Loucy (cell line): ENCODE measurements around the gene NOX1.

Experiments used
- EZH2phosphoT487 ChIP-seq: fragments of 200-600 bp; IDR thresholded peaks from 2 replicates; pipeline ENCODE4 v1.6.1; 2018; ENCODE audit warnings: antibody characterized with exemption, mild to moderate bottlenecking, moderate library complexity, borderline replicate concordance
- TF ChIP-seq, protein P1 (sequence below): fragments of 200-600 bp; sonication (generic); conservative IDR thresholded peaks from 2 replicates; pipeline ENCODE4 v1.5.1; 2014; ENCODE audit warnings: mild to moderate bottlenecking, antibody characterized with exemption, low read length

- TF ChIP-seq, protein P1, sequence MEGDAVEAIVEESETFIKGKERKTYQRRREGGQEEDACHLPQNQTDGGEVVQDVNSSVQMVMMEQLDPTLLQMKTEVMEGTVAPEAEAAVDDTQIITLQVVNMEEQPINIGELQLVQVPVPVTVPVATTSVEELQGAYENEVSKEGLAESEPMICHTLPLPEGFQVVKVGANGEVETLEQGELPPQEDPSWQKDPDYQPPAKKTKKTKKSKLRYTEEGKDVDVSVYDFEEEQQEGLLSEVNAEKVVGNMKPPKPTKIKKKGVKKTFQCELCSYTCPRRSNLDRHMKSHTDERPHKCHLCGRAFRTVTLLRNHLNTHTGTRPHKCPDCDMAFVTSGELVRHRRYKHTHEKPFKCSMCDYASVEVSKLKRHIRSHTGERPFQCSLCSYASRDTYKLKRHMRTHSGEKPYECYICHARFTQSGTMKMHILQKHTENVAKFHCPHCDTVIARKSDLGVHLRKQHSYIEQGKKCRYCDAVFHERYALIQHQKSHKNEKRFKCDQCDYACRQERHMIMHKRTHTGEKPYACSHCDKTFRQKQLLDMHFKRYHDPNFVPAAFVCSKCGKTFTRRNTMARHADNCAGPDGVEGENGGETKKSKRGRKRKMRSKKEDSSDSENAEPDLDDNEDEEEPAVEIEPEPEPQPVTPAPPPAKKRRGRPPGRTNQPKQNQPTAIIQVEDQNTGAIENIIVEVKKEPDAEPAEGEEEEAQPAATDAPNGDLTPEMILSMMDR: no peak
- TF ChIP-seq EZH2phosphoT487: no peak
Measured at GRCh38 chrX:100913111-100913510, 39.0 kb upstream of the NOX1 start.
